Neuronal stem cell (in vitro differentiated cells): ENCODE measurements around the gene CFAP69.

Experiments
- DNase-seq: peaks from one replicate; pipeline ENCODE4 v3.0.0-alpha.2; 2013; ENCODE audit warnings: low spot score
- H2AFZ ChIP-seq: one replicate; pipeline ENCODE4 v1.6.1; 2013; ENCODE audit warnings: mild to moderate bottlenecking, low read length, inconsistent platforms
- H2AK5ac ChIP-seq: 2 replicates; pipeline ENCODE4 v1.6.1; 2013; ENCODE audit warnings: low read depth, mild to moderate bottlenecking, inconsistent platforms, low read length, moderate library complexity, mixed read lengths
- H2BK120ac ChIP-seq: 2 replicates; pipeline ENCODE4 v1.6.1; 2013; ENCODE audit warnings: low read depth, mild to moderate bottlenecking, inconsistent platforms, low read length, moderate library complexity, mixed read lengths
- H2BK12ac ChIP-seq: one replicate; pipeline ENCODE4 v1.6.1; 2013; ENCODE audit warnings: low read length, inconsistent platforms
- H2BK15ac ChIP-seq: 2 replicates; pipeline ENCODE4 v1.6.1; 2013; ENCODE audit warnings: mild to moderate bottlenecking, low read length, inconsistent platforms, mixed read lengths
- H2BK5ac ChIP-seq: one replicate; pipeline ENCODE4 v1.6.1; 2013; ENCODE audit warnings: inconsistent platforms, mild to moderate bottlenecking, low read length, moderate library complexity
- H3K14ac ChIP-seq: one replicate; pipeline ENCODE4 v1.6.1; 2013; ENCODE audit warnings: low read length, inconsistent platforms
- H3K18ac ChIP-seq: 2 replicates; pipeline ENCODE4 v1.6.1; 2013; ENCODE audit warnings: low read length, inconsistent platforms
- H3K23ac ChIP-seq: 2 replicates; pipeline ENCODE4 v1.6.1; 2013; ENCODE audit warnings: low read depth, mild to moderate bottlenecking, mixed read lengths, low read length, inconsistent platforms; ENCODE audit not compliant: poor library complexity
- H3K27ac ChIP-seq: replicated peaks from 3 replicates; pipeline ENCODE4 v1.5.1; 2013; ENCODE audit warnings: low read length, inconsistent platforms
- H3K27me3 ChIP-seq, 3 experiments: 2 replicates each; pipeline ENCODE4 v1.6.1; 2013; ENCODE audit warnings: low read length in 3 of 3, mild to moderate bottlenecking in 2 of 3, inconsistent platforms in 1 of 3, low read depth in 1 of 3, mixed read lengths in 1 of 3, moderate library complexity in 1 of 3; ENCODE audit not compliant: control insufficient read depth in 3 of 3, insufficient read depth in 3 of 3
- H3K36me3 ChIP-seq, 2 donors: replicated peaks in 1 of 2; 2 replicates each; pipeline ENCODE4 v1.6.1; 2013; ENCODE audit warnings: low read length in 2 of 2; ENCODE audit not compliant: control insufficient read depth in 2 of 2, insufficient read depth in 2 of 2
- H3K4ac ChIP-seq: 2 replicates; pipeline ENCODE4 v1.6.1; 2013; ENCODE audit warnings: inconsistent platforms, mild to moderate bottlenecking, low read length, moderate library complexity
- H3K4me1 ChIP-seq, 2 donors: 1 replicate in 1 of 2; 2 replicates in 1 of 2; pipeline ENCODE4 v1.6.1; 2013; ENCODE audit warnings: low read length in 2 of 2, low read depth in 1 of 2; ENCODE audit not compliant: control insufficient read depth in 2 of 2, insufficient read depth in 1 of 2
- H3K4me2 ChIP-seq: one replicate; pipeline ENCODE4 v1.6.1; 2013; ENCODE audit warnings: mild to moderate bottlenecking, low read length, inconsistent platforms; ENCODE audit not compliant: insufficient read depth, poor library complexity, severe bottlenecking
- H3K4me3 ChIP-seq, 2 donors: 2 replicates each; pipeline ENCODE4 v1.5.1; 2013; ENCODE audit warnings: low read length in 2 of 2, mild to moderate bottlenecking in 2 of 2, inconsistent platforms in 1 of 2, moderate library complexity in 1 of 2
- H3K79me1 ChIP-seq: one replicate; pipeline ENCODE4 v1.6.1; 2013; ENCODE audit warnings: low read depth, mild to moderate bottlenecking, inconsistent platforms, low read length, moderate library complexity
- H3K9ac ChIP-seq: one replicate; pipeline ENCODE4 v1.6.1; 2013; ENCODE audit warnings: mild to moderate bottlenecking, low read depth, low read length, inconsistent platforms; ENCODE audit not compliant: poor library complexity
- H3K9me3 ChIP-seq, 2 donors: replicated peaks in 1 of 2; 2 replicates each; pipeline versions ENCODE3 to v1.6.1; 2013; ENCODE audit warnings: low read length in 2 of 2, mild to moderate bottlenecking in 2 of 2, inconsistent platforms in 1 of 2, low read depth in 1 of 2, mixed read lengths in 1 of 2, moderate library complexity in 1 of 2; ENCODE audit not compliant: control insufficient read depth in 2 of 2, insufficient read depth in 1 of 2
- H4K8ac ChIP-seq: one replicate; pipeline ENCODE4 v1.6.1; 2013; ENCODE audit warnings: low read depth, mild to moderate bottlenecking, inconsistent platforms, low read length, moderate library complexity
- H4K91ac ChIP-seq: one replicate; pipeline ENCODE4 v1.6.1; 2013; ENCODE audit warnings: low read length, low read depth, mild to moderate bottlenecking, inconsistent platforms; ENCODE audit not compliant: poor library complexity
- WGBS, 2 donors: extraction: QIAGEN DNeasy Blood & Tissue Kit; methylation state at CpG; one replicate each; pipeline ENCODE4 v1.1.7; 2013; ENCODE audit warnings: missing lambda C conversion rate in 2 of 2, mixed read lengths in 1 of 2; ENCODE audit not compliant: insufficient read length in 2 of 2, insufficient replicate concordance in 1 of 2; ENCODE audit errors: extremely low coverage in 2 of 2; 5-methylcytosine and 5-hydroxymethylcytosine counted together

CFAP69 gene

DNA sequence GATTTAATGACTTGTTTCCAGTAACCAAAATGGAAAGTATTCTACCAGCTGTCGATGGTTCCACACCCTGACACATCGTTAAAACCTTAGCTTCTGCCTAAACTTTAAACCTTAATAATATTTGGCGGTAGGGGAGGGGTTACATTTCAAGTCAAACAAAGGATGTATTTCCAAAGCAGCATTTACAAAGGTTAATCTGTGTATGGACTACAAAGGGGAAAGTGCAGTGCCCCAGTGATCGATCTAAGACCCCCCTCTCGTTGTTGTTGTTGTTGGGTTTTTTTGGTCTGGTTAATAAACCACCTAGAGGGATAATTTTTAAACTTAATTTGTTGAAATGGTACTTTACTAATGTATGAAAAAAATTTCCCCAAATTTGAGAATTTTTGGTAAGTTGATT lies 34.5 kb upstream of the CFAP69 start:
- Histone ChIP-seq H2BK12ac (no peak overlapping the region), H2BK5ac (no peak overlapping the region), H2BK15ac (no peak overlapping the region), H3K18ac (no peak overlapping the region), H3K27me3 (peaks cover 0 to 49% (median 9%) of the 10 kb centered on the region in 3 experiments), H3K4ac (no peak overlapping the region), H3K79me1 (no peaks in the 10 kb centered on the region), H2BK120ac (no peak overlapping the region), H3K23ac (no peak overlapping the region), H4K8ac (no peak overlapping the region), H3K4me2 (no peak overlapping the region), H3K9me3 (no peaks in the 10 kb centered on the region), H3K14ac (no peak overlapping the region), H2AFZ (no peak overlapping the region), H3K4me3 (no peak overlapping the region), H2AK5ac (no peak overlapping the region), H3K9ac (no peak overlapping the region), H3K36me3 (no peaks in the 10 kb centered on the region), H3K27ac (no peak overlapping the region), H4K91ac (no peak overlapping the region), H3K4me1 (peaks cover 2 to 5% of the 10 kb centered on the region in 2 donors)
- no peak for DNase-seq
- no CpG with 5 or more reads among the region's 5 CpGs for WGBS, 2 donors

DNA sequence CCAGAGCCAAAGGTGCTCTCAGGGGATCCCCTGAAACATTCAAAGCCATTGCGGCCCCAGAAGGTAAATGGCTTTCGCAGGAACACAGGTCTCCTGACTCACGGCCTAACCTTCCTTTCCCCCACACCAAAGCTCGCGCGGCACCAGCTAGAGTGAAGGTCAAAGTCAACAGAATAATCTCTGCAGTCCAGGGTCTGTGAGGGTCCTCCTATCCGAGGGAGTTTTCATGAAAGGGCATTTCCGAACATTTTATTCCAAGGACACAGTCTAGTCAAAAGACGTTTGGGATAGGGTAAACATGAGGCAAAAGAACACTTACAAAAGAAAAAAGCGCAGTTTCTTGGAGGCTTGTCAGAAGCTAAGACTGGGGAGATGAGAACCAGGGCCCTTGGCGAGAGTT lies 34.0 kb upstream of the CFAP69 start:
- no peaks in the 10 kb centered on the region for H3K9me3 ChIP-seq
- H3K18ac ChIP-seq = no peak overlapping the region
- no peak for DNase-seq
- H3K27ac ChIP-seq = no peak overlapping the region
- peak overlapping the region; percentile 50 to 85 for H3K4me3 ChIP-seq
- no peak overlapping the region for H4K91ac ChIP-seq
- no peak overlapping the region for H3K14ac ChIP-seq
- H3K4me2 ChIP-seq = peak overlapping the region; percentile 70
- no peaks in the 10 kb centered on the region for H3K36me3 ChIP-seq
- WGBS, 2 donors = no CpG with 5 or more reads among the region's 11 CpGs
- H2AK5ac ChIP-seq = no peak overlapping the region
- H3K4ac ChIP-seq = no peak overlapping the region
- no peak overlapping the region for H2BK15ac ChIP-seq
- H2BK5ac ChIP-seq = no peak overlapping the region
- peaks cover 0 to 49% (median 9%) of the 10 kb centered on the region in 3 experiments for H3K27me3 ChIP-seq
- H3K79me1 ChIP-seq = no peaks in the 10 kb centered on the region
- no peak overlapping the region for H3K9ac ChIP-seq
- H2BK120ac ChIP-seq = no peak overlapping the region
- H2BK12ac ChIP-seq = no peak overlapping the region
- peaks cover 2 to 5% of the 10 kb centered on the region in 2 donors for H3K4me1 ChIP-seq
- H4K8ac ChIP-seq = no peak overlapping the region
- H2AFZ ChIP-seq = peak overlapping the region; percentile 99
- no peak overlapping the region for H3K23ac ChIP-seq

DNA sequence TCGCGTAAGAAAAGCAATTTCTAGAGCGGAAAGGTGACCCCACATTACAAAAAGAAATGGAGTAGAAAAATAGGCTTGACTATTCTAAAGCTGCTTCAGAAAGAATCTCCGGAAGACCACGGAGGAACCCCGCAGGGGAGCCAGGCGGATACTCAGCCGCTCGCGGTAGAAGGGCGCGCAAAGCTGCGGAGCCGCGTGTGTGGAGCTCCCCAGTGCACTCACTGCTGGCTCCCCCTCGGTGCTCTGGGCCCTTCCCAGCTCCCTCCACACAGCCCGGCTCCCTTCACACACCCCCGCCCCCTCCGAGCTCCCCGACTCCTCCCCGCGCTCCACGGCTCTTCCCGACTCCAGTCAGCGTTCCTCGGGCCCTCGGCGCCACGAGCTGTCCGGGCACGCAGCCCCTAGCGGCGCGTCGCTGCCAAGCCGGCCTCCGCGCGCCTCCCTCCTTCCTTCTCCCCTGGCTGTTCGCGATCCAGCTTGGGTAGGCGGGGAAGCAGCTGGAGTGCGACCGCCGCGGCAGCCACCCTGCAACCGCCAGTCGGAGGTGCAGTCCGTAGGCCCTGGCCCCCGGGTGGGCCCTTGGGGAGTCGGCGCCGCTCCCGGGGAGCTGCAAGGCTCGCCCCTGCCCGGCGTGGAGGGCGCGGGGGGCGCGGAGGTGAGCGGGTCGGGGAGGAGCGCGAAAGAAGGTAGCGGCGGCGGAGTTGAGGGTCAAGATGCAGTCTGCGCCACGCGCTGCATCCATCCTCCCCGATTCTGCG lies 33.4 kb upstream of the CFAP69 start, which contains the start of gene STEAP2:
TSS of gene STEAP2 (plus strand) at position 350 of the 758 bp plus-strand sequence. CDS start 13,343 bp downstream, outside the sequence.
- peaks cover 0 to 49% (median 9%) of the 10 kb centered on the region in 3 experiments for H3K27me3 ChIP-seq
- H2BK12ac ChIP-seq = peak within 1 kb of the TSS; percentile 34
- no peak within 1 kb of the TSS for H2AK5ac ChIP-seq
- peak; percentile 85 for DNase-seq
- H3K36me3 ChIP-seq = no peaks in the 10 kb centered on the region
- peak within 1 kb of the TSS; percentile 76 for H3K23ac ChIP-seq
- WGBS, 2 donors = no CpG with 5 or more reads among the region's 73 CpGs
- no peaks in the 10 kb centered on the region for H3K9me3 ChIP-seq
- H2BK15ac ChIP-seq = no peak within 1 kb of the TSS
- H4K91ac ChIP-seq = no peak within 1 kb of the TSS
- H3K18ac ChIP-seq = peak within 1 kb of the TSS; percentile 99
- peak within 1 kb of the TSS; percentile 90 for H3K14ac ChIP-seq
- H3K4me2 ChIP-seq = peak within 1 kb of the TSS; percentile 70
- peak within 1 kb of the TSS; percentile 30 for H2BK5ac ChIP-seq
- H2BK120ac ChIP-seq = peak within 1 kb of the TSS; percentile 82
- peak within 1 kb of the TSS; percentile 89 for H4K8ac ChIP-seq
- H3K4me3 ChIP-seq = peak within 1 kb of the TSS; percentile 50 to 85
- H2AFZ ChIP-seq = peak within 1 kb of the TSS; percentile 99
- no peaks in the 10 kb centered on the region for H3K79me1 ChIP-seq
- H3K4me1 ChIP-seq = peaks cover 2 to 5% of the 10 kb centered on the region in 2 donors
- H3K4ac ChIP-seq = peak within 1 kb of the TSS; percentile 45
- no peak within 1 kb of the TSS for H3K27ac ChIP-seq
- H3K9ac ChIP-seq = peak within 1 kb of the TSS; percentile 87

DNA sequence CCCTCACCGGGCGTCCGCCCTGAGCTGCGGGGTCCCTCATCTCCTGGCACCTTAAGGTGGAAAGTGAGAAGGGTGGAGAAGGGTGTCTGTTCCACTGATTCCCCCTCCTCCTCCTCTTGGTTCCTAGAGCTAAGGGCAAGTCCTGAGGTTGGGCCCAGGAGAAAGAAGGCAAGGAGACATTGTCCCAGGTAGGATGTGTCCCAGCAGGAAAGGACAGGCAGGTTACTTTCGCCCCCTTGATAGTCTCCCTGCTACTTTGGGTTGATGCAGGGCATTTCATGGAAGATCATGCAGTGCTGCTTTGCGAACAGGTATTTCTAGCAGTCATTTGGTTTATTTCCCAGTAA lies 32.9 kb upstream of the CFAP69 start:
- Histone ChIP-seq H3K79me1 (no peaks in the 10 kb centered on the region), H3K4me1 (peaks cover 2 to 5% of the 10 kb centered on the region in 2 donors), H3K14ac (no peak overlapping the region), H3K27me3 (peaks cover 0 to 47% (median 9%) of the 10 kb centered on the region in 3 experiments), H3K27ac (no peak overlapping the region), H2AFZ (peak overlapping the region; percentile 99), H4K8ac (no peak overlapping the region), H2BK120ac (no peak overlapping the region), H2BK15ac (no peak overlapping the region), H4K91ac (no peak overlapping the region), H2BK5ac (no peak overlapping the region), H2AK5ac (no peak overlapping the region), H3K9me3 (no peaks in the 10 kb centered on the region), H3K9ac (peak overlapping the region; percentile 87), H3K4me3 (peak overlapping the region; percentile 50 to 85), H3K36me3 (no peaks in the 10 kb centered on the region), H3K18ac (peak overlapping the region; percentile 99), H2BK12ac (no peak overlapping the region), H3K4me2 (peak overlapping the region; percentile 70), H3K23ac (peak overlapping the region; percentile 76), H3K4ac (no peak overlapping the region)
- WGBS, 2 donors = no CpG with 5 or more reads among the region's 6 CpGs
- DNase-seq = no peak
